ENCODE measurements around the gene EFCAB11.

DNA sequence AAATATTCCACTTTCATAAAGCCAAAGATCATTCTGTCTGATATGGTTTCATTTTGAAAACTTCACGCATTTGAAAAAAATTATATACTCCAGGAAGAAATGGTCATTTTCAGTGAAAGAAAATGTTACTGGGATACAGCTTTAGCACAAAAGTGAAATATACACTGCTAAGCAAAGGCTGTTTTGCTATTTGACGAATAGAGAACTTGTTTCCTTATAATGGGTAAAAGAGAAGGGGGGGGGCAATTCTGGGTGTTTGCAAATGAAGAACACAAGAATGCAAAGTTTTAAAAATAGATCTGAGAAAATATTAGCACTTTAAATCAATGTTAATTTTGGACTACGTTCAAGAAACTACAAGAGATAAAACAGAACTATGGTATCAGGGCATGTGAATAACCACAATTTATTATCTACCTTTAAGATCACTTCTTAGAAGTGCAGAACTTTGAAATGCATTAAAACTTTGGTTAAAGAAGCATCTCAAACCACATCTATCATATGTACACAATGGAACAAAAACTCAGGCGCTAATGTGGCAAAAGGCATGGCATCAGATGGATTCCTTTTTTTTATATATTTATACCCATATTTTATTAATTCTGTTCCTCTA, 51.1 kb downstream of the EFCAB11 start:
- TF ChIP-seq, protein P1, sequence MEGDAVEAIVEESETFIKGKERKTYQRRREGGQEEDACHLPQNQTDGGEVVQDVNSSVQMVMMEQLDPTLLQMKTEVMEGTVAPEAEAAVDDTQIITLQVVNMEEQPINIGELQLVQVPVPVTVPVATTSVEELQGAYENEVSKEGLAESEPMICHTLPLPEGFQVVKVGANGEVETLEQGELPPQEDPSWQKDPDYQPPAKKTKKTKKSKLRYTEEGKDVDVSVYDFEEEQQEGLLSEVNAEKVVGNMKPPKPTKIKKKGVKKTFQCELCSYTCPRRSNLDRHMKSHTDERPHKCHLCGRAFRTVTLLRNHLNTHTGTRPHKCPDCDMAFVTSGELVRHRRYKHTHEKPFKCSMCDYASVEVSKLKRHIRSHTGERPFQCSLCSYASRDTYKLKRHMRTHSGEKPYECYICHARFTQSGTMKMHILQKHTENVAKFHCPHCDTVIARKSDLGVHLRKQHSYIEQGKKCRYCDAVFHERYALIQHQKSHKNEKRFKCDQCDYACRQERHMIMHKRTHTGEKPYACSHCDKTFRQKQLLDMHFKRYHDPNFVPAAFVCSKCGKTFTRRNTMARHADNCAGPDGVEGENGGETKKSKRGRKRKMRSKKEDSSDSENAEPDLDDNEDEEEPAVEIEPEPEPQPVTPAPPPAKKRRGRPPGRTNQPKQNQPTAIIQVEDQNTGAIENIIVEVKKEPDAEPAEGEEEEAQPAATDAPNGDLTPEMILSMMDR (IDR thresholded peaks at IDR 0.05), result no peak
- no peak for TF ChIP-seq POLR2A (IDR thresholded peaks at IDR 0.05)
- TF ChIP-seq POLR2AphosphoS5 (IDR thresholded peaks at IDR 0.05), result no peak
